ENCODE data around the gene RSAD2. TPM values are rescaled to one million over a fixed set of nuclear protein-coding genes. Genes with fewer than 3 reads are reported as not detected.

Gene RSAD2
- total and polyA plus RNA-seq, 9 of the 15 experiments (the other 6 are each of a cell fraction or from before 2014, with no cell fraction given): 0.15 to 1.4 (median 0.28) TPM

- H3K36me3 ChIP-seq (ENCODE audit: control insufficient read depth, insufficient read depth, low read length): no peaks in the 10 kb centered on the region
- H2AFZ ChIP-seq (ENCODE audit: low read depth, low read length): no peak overlapping the region
- no peaks in the 10 kb centered on the region for H3K27me3 ChIP-seq (ENCODE audit: control insufficient read depth in 2 of 2, insufficient read depth in 2 of 2, low read length in 2 of 2)
- H3K4me3 ChIP-seq: no peak overlapping the region
- no peaks in the 10 kb centered on the region for H3K9me3 ChIP-seq (replicated peaks; ENCODE audit: control insufficient read depth, insufficient read depth, low read depth, low read length)
- no peak overlapping the region for H3K4me2 ChIP-seq (ENCODE audit: insufficient read depth, low read length)
- peaks cover 3% of the 10 kb centered on the region for H3K9me1 ChIP-seq (ENCODE audit: control insufficient read depth, insufficient read depth, low read length)
- in situ Hi-C loops (cut with MboI) (no loop called here), intact Hi-C loops (cut with micrococcal nuclease) (no loop called here)
- peaks cover 17% of the 10 kb centered on the region for H4K20me1 ChIP-seq (replicated peaks; ENCODE audit: control insufficient read depth, insufficient read depth, low read length)
- H3K27ac ChIP-seq (ENCODE audit: extremely low read depth, low read depth, low read length): no peak overlapping the region
- ChIA-PET CTCF (ENCODE audit: low intra/inter-chr PET ratio) (no interaction called here), POLR2A (interaction anchor here (0.6 to 1.7 kb wide), 8 partner anchors 10 to 478 kb away, joined by 3 to 9 read pairs (median 3); no protein-coding TSS in a partner anchor)
- ATAC-seq: no peak
- DNase-seq (ENCODE audit: extremely low read depth in 1 of 4, low spot score in 3 of 4): no peak
- peak; percentile 42 for FAIRE-seq
- H3K9ac ChIP-seq (ENCODE audit: insufficient read depth in 1 of 2, low read depth in 2 of 2, low read length in 2 of 2): peak overlapping the region in 1 of 2 experiments; percentile 20; a peak in 1 of 4 replicates
- 62% methylated on average over 11 of the region's 11 CpGs for WGBS (ENCODE audit: insufficient coverage, low coverage, missing lambda C conversion rate)
- peaks cover 3 to 25% of the 10 kb centered on the region in 2 experiments; a peak in 4 of 5 replicates for H3K4me1 ChIP-seq (replicated peaks in 1 of 2; ENCODE audit: control insufficient read depth in 2 of 2, insufficient read depth in 2 of 2, low read length in 2 of 2)
- H3K79me2 ChIP-seq (ENCODE audit: control insufficient read depth, insufficient read depth, low read length): no peaks in the 10 kb centered on the region
- TSS peak; percentile 27 for BruUV-seq (replicated peaks)
- no peak for TF ChIP-seq THRB (CRISPR knock-in tag; conservative IDR thresholded peaks at IDR 0.05)
- TF ChIP-seq ESRRA (IDR thresholded peaks at IDR 0.05; ENCODE audit: borderline replicate concordance, low read depth): peak; percentile 56; the same call in 1 of the 2 replicates
These were observed 43.8 kb downstream of the RSAD2 start for GRCh38 chr2:6921321-6921922.

- H3K9ac ChIP-seq (ENCODE audit: insufficient read depth in 1 of 2, low read depth in 2 of 2, low read length in 2 of 2): no peak overlapping the region
- TF ChIP-seq ZFP30 (CRISPR knock-in tag; IDR thresholded peaks at IDR 0.05; ENCODE audit: borderline replicate concordance): no peak
- TF ChIP-seq ZBTB34 (CRISPR knock-in tag; IDR thresholded peaks at IDR 0.05): no peak
- no peak for TF ChIP-seq SRSF9 (IDR thresholded peaks at IDR 0.05; ENCODE audit: borderline replicate concordance, low read depth, low read length)
- TF ChIP-seq MIER1 (IDR thresholded peaks at IDR 0.05; ENCODE audit: low read depth): no peak
- TF ChIP-seq ZNF449 (CRISPR knock-in tag; IDR thresholded peaks at IDR 0.05): no peak
- TF ChIP-seq POU5F1 (IDR thresholded peaks at IDR 0.05; ENCODE audit: borderline replicate concordance, low read depth, low read length, partially characterized antibody): no peak
- TF ChIP-seq ZNF253 (CRISPR knock-in tag; conservative IDR thresholded peaks at IDR 0.05): no peak
- TF ChIP-seq NCOR1 (IDR thresholded peaks at IDR 0.05): no peak
These were observed 44.7 kb downstream of the RSAD2 start for GRCh38 chr2:6922201-6922656.

More at GRCh38 chr2:6922201-6922656, 44.7 kb downstream of the RSAD2 start:
- intact Hi-C loops (cut with micrococcal nuclease) (no loop called here), in situ Hi-C loops (cut with MboI) (no loop called here)
- Histone ChIP-seq H2AFZ (ENCODE audit: low read depth, low read length) (no peak overlapping the region), H3K9me3 (replicated peaks; ENCODE audit: control insufficient read depth, insufficient read depth, low read depth, low read length) (no peaks in the 10 kb centered on the region), H3K27ac (ENCODE audit: extremely low read depth, low read depth, low read length) (no peak overlapping the region), H3K9me1 (ENCODE audit: control insufficient read depth, insufficient read depth, low read length) (peaks cover 3% of the 10 kb centered on the region), H3K4me3 (no peak overlapping the region), H4K20me1 (replicated peaks; ENCODE audit: control insufficient read depth, insufficient read depth, low read length) (peaks cover 17% of the 10 kb centered on the region), H3K4me1 (replicated peaks in 1 of 2; ENCODE audit: control insufficient read depth in 2 of 2, insufficient read depth in 2 of 2, low read length in 2 of 2) (peaks cover 1 to 20% of the 10 kb centered on the region in 2 experiments; a peak in 3 of 5 replicates), H3K36me3 (ENCODE audit: control insufficient read depth, insufficient read depth, low read length) (no peaks in the 10 kb centered on the region), H3K79me2 (ENCODE audit: control insufficient read depth, insufficient read depth, low read length) (no peaks in the 10 kb centered on the region), H3K27me3 (ENCODE audit: control insufficient read depth in 2 of 2, insufficient read depth in 2 of 2, low read length in 2 of 2) (no peaks in the 10 kb centered on the region), H3K4me2 (ENCODE audit: insufficient read depth, low read length) (no peak overlapping the region)
- CTCF ChIA-PET (ENCODE audit: low intra/inter-chr PET ratio): interaction anchor here (0.7 kb wide), 1 partner anchor 161 kb away, joined by 3 read pairs; no protein-coding TSS in a partner anchor
- whole genome bisulfite sequencing (ENCODE audit: insufficient coverage, low coverage, missing lambda C conversion rate): 35% methylated on average over 8 of the region's 8 CpGs
- peak in 1 of 4 experiments; percentile 28 for DNase-seq (ENCODE audit: extremely low read depth in 1 of 4, low spot score in 3 of 4)
- BruUV-seq (replicated peaks): no TSS peak
- ATAC-seq: peak; percentile 48; the same call in 2 of the 3 replicates
- FAIRE-seq: no peak
- POLR2A ChIA-PET: interaction anchor here (1.6 to 1.7 kb wide), 2 partner anchors 9 to 12 kb away, joined by 3 to 9 read pairs; no protein-coding TSS in a partner anchor
